D721Med (cell line): ENCODE measurements around the gene CDC42EP3.

Source experiments
- DNase-seq: peaks from one replicate; pipeline ENCODE4 v3.0.0; 2011; ENCODE audit warnings: low spot score; ENCODE audit not compliant: insufficient read length
- FAIRE-seq: peaks from 2 replicates; lab custom pipeline; 2011; peaks lifted over from hg19 to GRCh38; lab: Jason Lieb, UNC
- TF ChIP-seq, protein P1 (sequence below): IDR thresholded peaks from 2 replicates; pipeline ENCODE4 v1.5.1; 2012; ENCODE audit warnings: mild to moderate bottlenecking, control low read depth; ENCODE audit not compliant: insufficient read depth; ENCODE audit errors: missing control alignments

Gene CDC42EP3

DNA sequence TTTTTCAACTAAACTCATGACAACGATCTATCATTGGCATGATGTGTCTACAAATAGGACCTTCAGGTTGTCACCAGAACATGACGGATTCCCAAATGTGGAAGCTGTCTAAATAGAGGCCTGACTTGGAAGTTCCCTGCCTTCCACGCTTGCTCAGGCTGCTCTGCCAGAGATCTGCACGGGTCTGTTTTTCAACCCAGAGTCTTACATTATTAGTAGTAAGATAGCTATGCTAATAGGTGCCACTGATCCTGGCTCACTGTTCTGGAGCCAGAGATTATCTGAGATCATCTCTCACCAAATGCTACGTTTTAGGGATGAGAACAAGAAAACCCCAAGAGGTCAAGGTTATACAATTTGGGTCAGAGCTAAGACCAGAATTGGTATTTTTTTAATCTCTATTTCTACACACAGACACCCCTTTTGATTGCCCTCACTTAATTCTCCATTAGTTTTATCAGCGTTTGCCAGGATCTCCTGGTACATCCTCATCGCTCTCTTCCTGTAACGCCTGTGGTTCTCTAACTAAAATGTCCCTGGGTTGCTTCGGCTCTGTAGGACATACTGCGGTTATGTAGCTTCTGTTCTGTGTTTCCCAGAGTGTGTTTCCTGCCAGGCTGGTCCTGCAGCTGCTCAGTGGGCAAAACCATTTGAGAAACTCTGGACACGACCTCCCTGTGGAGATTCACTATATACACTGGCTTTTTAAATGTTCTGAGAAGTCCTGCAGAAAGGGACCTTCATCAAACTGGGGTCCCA, 5.7 kb downstream of the CDC42EP3 start:
- no peak for DNase-seq
- TF ChIP-seq, protein P1, sequence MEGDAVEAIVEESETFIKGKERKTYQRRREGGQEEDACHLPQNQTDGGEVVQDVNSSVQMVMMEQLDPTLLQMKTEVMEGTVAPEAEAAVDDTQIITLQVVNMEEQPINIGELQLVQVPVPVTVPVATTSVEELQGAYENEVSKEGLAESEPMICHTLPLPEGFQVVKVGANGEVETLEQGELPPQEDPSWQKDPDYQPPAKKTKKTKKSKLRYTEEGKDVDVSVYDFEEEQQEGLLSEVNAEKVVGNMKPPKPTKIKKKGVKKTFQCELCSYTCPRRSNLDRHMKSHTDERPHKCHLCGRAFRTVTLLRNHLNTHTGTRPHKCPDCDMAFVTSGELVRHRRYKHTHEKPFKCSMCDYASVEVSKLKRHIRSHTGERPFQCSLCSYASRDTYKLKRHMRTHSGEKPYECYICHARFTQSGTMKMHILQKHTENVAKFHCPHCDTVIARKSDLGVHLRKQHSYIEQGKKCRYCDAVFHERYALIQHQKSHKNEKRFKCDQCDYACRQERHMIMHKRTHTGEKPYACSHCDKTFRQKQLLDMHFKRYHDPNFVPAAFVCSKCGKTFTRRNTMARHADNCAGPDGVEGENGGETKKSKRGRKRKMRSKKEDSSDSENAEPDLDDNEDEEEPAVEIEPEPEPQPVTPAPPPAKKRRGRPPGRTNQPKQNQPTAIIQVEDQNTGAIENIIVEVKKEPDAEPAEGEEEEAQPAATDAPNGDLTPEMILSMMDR, result no peak
- FAIRE-seq, result no peak

DNA sequence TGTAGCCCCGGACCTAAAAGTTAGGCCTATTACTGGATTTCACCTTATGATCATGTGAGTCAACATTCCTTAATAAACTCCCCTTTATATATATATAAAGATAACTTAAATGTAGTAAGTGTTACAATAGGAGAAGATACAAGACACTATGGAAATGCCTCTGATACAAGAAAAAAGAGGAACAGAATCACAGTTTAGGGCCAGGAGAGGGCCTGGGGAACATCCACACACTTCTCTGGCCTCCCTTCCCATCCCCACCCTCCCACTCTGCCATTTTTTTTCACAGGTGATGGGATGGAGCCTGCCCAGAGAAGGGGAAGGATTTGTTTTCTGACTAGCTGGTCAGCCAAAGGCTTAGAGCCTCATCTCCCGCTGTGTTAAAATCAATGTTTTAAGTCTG, 6.4 kb downstream of the CDC42EP3 start:
- FAIRE-seq (no peak), DNase-seq (no peak)
- TF ChIP-seq, protein P1, result no peak

DNA sequence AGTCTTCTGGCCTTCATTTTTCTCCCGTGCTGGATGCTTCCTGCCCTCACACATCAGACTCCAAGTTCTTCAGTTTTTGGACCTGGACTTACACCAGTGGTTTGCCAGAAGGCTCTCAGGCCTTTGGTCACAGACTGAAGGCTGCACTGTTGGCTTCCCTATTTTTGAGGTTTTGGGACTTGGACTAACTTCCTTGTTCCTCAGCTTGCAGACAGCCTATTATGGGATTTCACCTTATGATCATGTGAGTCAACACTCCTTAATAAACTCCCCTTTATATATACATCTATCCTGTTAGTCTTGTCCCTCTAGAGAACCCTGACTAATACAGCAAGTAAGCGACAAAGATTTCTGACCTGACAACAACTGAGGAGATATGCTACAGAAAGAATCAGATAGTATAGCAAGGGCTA, 7.2 kb downstream of the CDC42EP3 start:
- no peak for DNase-seq
- TF ChIP-seq, protein P1, result no peak
- no peak for FAIRE-seq

DNA sequence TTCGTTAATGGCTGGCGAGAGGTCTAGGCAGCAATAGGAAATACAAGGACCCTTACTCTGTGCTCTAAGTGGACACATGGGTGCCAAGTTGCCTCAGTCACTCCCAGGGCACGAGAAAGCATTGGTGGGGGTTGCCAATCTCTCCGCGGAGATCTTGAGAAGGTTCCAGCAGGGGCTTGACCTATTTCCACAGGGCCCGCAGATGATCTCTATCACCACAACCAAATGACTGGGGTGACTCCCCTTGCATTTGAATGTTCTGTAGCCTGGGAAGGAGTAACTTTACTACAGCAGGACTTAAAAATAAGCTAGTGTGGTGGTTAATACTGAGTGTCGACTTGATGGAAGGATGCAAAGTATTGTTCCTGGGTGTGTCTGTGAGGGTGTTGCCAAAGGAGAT, 8.1 kb downstream of the CDC42EP3 start:
- no peak for DNase-seq
- no peak for FAIRE-seq
- TF ChIP-seq, protein P1, result no peak

DNA sequence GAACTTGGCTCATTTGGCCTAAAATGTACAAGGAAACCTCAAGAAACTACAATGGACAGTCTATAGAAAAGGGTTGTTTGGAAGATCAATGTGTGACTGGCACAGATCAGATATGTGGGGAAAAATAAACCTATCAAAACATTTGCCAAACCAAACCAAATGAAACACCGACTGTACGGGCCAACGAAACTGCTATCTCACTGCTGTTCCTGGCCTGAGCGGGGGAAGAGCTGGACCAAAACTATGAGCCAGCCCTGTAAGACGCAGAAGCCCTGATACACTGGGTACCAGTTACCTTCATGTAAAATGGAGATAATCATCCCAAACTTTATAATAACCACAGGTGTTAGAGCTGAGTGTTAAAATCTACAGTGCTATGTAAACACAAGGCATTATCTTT, 11.7 kb downstream of the CDC42EP3 start:
- TF ChIP-seq, protein P1, result no peak
- FAIRE-seq, result no peak
- no peak for DNase-seq

DNA sequence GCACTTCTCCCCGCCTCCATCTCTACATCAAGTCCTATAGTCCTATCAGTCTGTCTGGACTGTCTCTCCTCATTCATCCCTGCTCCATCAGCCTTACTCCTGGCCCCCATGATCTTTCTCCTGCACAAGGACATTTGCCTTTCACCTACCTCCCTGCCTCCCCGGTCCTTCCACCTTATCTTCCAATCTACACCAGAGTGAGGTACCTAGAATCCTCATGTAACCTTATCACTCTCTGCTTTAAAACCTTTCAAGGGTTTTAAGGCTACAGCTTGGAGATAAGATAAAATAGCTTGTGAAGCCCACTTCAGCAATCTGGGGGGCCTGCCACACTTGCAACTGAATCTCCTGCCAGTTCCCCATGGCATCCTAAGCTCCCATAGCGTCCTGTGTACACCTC, 12.8 kb downstream of the CDC42EP3 start:
- no peak for DNase-seq
- TF ChIP-seq, protein P1, result no peak
- no peak for FAIRE-seq

DNA sequence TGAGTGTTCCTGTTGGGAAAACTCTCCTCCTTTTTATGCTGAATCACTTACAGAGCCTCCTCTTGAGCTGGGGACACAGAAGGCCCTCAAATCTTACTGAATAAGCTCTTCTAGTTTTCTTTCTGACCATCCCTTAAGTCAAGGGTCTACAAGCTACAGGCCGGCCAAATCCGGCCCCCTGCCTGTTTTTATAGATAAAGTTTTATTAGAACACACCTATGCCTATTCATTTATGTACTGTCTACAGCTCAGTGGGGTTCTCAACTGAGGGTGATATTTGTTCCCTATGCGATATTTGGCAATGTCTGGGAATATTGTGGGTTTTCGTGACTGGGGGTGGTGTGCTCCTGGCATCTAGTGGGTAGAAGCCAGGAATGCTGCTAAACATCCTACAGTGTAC, 14.0 kb downstream of the CDC42EP3 start:
- FAIRE-seq (no peak), DNase-seq (no peak)
- TF ChIP-seq, protein P1, result no peak
